ENCODE measurements around the gene CACNA1B. TPM values are rescaled to one million over a fixed set of nuclear protein-coding genes. Genes with fewer than 3 reads are reported as not detected.

CACNA1B gene
- total and polyA plus RNA-seq, 2 of the 4 experiments (the other 2 are of a cell fraction) = 0.02 TPM; not detected in 1

GRCh38 chr9:137902646-137903045, 25.1 kb downstream of the CACNA1B start:
- ChIA-PET CTCF (interaction anchor here (0.6 kb wide), 1 partner anchor 1966 kb away, joined by 5 read pairs; no protein-coding TSS in a partner anchor), POLR2A (ENCODE audit: unreplicated experiment) (no interaction called here)
- no peak overlapping the region for H3K56ac ChIP-seq (ENCODE audit: extremely low read depth, insufficient read depth, low read length)
- H3K79me1 ChIP-seq (ENCODE audit: low read depth in 1 of 2, low read length in 2 of 2) = no peaks in the 10 kb centered on the region
- no peak overlapping the region for H3K14ac ChIP-seq (replicated peaks; ENCODE audit: low read depth, low read length)
- no peak for DNase-seq
- ATAC-seq (ENCODE audit: low read depth) = no peak
- H3K27ac ChIP-seq (ENCODE audit: insufficient read depth, low read length) = no peak overlapping the region
- H2BK20ac ChIP-seq (ENCODE audit: low read depth, low read length) = no peak overlapping the region
- dilution Hi-C loops (cut with HindIII; ENCODE audit: low sequenced_read_pairs, unreplicated experiment) = no loop called here
- no peak overlapping the region for H2BK15ac ChIP-seq (ENCODE audit: low read depth, low read length)
- no peaks in the 10 kb centered on the region for H3K36me3 ChIP-seq (ENCODE audit: control insufficient read depth, insufficient read depth, low read length)
- H3K9ac ChIP-seq (ENCODE audit: low read depth, low read length) = no peak overlapping the region
- H4K91ac ChIP-seq (ENCODE audit: insufficient read depth, low read depth, low read length) = no peak overlapping the region
- H4K5ac ChIP-seq (ENCODE audit: low read depth, low read length) = no peak overlapping the region
- no CpG with 5 or more reads among the region's 9 CpGs for WGBS, 2 experiments (ENCODE audit: extremely low coverage in 2 of 2, insufficient read length in 1 of 2)
- H2AFZ ChIP-seq (replicated peaks; ENCODE audit: low read length, poor library complexity) = no peak overlapping the region
- in situ Hi-C loops (cut with MboI; ENCODE audit: low sequenced_read_pairs) = no loop called here
- no TSS peak for BruUV-seq (replicated peaks)
- no peaks in the 10 kb centered on the region for H3K9me1 ChIP-seq (ENCODE audit: insufficient read depth, low read length)
- H3K4me2 ChIP-seq (ENCODE audit: low read depth, low read length) = no peak overlapping the region
- no peaks in the 10 kb centered on the region for H3K4me1 ChIP-seq (ENCODE audit: control insufficient read depth, insufficient read depth, low read length)
- H4K20me1 ChIP-seq (ENCODE audit: insufficient read depth, low read length) = no peaks in the 10 kb centered on the region
- H3K23ac ChIP-seq (ENCODE audit: low read depth, low read length) = no peak overlapping the region
- no peak overlapping the region for H4K8ac ChIP-seq (ENCODE audit: low read depth in 2 of 2, low read length in 2 of 2)
- no peak for TF ChIP-seq MXI1 (IDR thresholded peaks at IDR 0.05; ENCODE audit: borderline replicate concordance, low read depth, low read length)
- no peak for TF ChIP-seq FOS (IDR thresholded peaks at IDR 0.05; ENCODE audit: low read depth, low read length)
- no peak for TF ChIP-seq RFX5 (IDR thresholded peaks at IDR 0.05; ENCODE audit: low read depth, low read length)
- TF ChIP-seq MAFK (IDR thresholded peaks at IDR 0.05; ENCODE audit: low read depth, low read length) = no peak
- H3K27me3 ChIP-seq (ENCODE audit: control insufficient read depth, insufficient read depth, low read length) = no peaks in the 10 kb centered on the region
- H2BK120ac ChIP-seq (ENCODE audit: low read depth, low read length) = no peak overlapping the region
- H3K9me3 ChIP-seq (ENCODE audit: control insufficient read depth, insufficient read depth, low read length) = peaks cover 30% of the 10 kb centered on the region
- H3K18ac ChIP-seq (ENCODE audit: low read depth, low read length) = no peak overlapping the region
- no peak overlapping the region for H2BK5ac ChIP-seq (ENCODE audit: low read depth, low read length, poor library complexity, severe bottlenecking)
- H2AK5ac ChIP-seq (ENCODE audit: low read depth, low read length) = no peak overlapping the region
- H2AK9ac ChIP-seq (replicated peaks; ENCODE audit: low read depth, low read length, poor library complexity) = no peak overlapping the region
- H3K4me3 ChIP-seq (ENCODE audit: insufficient read depth, low read depth, low read length) = no peak overlapping the region
- no peak overlapping the region for H3K4ac ChIP-seq (ENCODE audit: low read depth, low read length)
- intact Hi-C loops (cut with micrococcal nuclease) = no loop called here

All from IMR-90 (cell line).